GM19455 (cell line): ENCODE data around the gene PTH1R.

Experiments used
- ATAC-seq: cut with Tn5 transposase; IDR thresholded peaks from one replicate; pipeline ENCODE4 v1.9.1; 2021; ENCODE audit not compliant: unreplicated experiment

PTH1R gene

DNA sequence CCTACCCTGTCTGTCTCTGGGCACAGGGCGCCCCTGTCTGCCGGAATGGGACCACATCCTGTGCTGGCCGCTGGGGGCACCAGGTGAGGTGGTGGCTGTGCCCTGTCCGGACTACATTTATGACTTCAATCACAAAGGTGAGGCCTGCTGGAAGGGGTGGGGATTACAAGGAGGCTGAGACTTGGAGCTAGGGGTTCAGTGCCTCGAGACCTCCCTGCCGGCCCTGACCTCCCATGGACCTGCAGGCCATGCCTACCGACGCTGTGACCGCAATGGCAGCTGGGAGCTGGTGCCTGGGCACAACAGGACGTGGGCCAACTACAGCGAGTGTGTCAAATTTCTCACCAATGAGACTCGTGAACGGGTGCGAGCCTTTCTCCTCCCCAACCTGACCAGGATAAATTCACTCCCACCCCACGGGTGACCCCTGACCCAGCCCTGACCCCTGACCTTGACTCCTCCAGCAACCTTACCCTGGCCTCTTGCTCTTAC, 20.4 kb downstream of the PTH1R start:
- ATAC-seq: no peak

DNA sequence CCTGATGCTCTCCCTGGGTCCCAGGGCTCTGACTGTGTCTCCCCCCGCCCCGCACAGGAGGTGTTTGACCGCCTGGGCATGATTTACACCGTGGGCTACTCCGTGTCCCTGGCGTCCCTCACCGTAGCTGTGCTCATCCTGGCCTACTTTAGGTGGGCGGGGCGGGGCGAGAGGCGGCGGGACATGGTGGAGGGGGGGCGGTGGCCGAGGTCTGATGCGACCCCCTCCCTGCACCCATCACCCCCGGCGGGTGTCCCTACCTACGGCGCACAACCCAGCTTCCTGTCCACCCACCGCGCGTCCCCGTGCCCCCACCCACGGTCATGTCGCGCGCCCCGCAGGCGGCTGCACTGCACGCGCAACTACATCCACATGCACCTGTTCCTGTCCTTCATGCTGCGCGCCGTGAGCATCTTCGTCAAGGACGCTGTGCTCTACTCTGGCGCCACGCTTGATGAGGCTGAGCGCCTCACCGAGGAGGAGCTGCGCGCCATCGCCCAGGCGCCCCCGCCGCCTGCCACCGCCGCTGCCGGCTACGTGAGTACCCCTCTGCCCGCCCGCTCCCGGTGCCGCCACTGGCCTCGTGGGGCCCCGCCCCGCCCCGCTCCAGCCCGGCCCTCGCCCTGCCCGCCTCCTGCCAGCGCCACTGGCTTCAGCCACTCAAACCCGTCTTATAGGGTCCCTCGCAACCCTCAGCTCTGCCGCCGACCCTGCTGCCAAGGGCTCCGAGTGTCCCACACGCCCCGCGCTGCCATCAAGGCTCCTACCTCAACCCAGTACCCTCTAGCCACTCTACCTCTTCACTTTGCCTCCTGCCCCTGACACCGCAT, 21.0 kb downstream of the PTH1R start:
- no peak for ATAC-seq

DNA sequence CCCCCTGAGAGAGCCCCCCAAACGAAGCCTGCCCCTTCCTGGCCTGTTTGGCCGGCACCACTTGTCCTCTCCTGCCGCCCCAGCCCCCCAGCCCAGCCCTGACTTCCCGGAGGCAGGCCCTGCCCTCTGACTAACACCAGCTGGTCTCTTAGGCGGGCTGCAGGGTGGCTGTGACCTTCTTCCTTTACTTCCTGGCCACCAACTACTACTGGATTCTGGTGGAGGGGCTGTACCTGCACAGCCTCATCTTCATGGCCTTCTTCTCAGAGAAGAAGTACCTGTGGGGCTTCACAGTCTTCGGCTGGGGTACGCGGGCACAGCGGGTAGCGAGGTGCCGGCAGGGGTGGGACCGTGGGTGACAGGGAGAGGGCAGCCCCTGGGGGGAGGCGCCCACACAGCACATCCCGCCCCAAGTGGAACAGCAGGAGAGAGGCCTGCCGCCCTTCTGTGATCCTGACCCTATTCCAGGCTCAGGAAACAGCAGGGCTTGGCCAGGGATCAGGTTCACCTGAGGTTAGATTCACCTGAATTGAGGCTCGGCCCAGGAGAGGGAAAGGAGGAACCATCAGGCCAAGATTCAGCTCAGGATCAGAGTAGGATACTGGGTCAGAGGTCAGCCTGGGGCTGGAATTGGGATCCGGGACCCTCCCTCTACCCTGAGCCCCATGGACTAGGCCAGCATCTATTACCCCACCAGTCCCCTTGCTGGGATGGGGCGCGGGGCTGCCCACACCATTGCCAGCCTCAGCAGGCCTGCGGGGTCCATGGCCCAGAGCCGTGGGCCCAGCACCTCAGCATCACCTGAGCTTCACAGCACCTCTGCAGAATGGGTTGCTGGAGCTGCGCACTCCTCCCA, 21.9 kb downstream of the PTH1R start:
- ATAC-seq: no peak

DNA sequence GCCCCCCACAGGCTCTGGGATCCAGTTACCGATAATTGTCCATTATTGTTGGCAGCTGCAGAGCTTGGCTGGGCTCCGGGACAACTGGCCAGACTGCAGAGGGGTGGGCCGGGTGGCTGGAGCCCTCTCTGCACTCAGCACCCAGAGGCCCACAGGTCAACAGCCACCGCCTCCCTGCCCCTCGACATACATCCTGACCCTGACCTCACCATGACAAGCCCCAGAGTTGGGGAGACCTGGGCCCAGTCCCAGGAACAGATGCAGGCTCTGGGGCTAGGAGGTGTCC, 22.4 kb downstream of the PTH1R start:
- no peak for ATAC-seq

DNA sequence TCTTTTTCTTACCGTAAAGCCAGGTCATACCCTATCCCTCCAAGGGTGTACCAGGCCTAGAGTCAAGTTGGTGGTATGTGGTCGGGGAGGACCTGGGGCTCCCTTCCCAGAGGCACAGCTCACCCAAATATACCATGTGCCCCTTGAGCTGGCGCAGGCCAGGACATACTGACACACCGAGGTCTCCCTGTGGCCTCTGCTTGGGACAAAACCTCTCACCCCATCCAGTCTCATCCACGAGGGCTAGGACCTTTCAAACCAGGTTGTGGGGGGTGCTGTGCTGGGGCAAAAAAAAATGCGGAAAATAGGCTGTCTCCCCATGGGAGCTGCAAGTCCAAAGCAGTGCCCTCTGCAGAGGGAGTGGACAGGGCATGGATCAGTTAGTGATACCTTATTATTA, 22.8 kb downstream of the PTH1R start:
- no peak for ATAC-seq

DNA sequence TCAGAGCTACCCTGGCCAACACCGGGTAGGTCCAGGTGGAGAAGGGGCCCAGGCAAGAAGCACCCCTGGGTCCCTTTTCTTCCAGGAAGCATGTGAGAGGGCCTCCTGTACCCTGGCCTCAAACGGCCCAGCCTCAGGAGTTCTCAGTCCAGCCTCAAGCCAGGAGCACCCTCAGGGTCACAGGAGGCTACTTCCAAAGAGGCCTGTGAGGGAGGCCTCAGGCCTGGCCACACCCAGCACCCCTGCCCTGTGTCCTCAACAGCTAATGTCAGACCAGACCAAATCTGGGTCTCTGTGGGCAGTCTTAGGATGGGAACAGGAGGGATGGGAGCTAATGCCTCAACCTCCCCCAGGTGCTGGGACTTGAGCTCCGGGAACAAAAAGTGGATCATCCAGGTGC, 23.5 kb downstream of the PTH1R start:
- ATAC-seq: no peak

DNA sequence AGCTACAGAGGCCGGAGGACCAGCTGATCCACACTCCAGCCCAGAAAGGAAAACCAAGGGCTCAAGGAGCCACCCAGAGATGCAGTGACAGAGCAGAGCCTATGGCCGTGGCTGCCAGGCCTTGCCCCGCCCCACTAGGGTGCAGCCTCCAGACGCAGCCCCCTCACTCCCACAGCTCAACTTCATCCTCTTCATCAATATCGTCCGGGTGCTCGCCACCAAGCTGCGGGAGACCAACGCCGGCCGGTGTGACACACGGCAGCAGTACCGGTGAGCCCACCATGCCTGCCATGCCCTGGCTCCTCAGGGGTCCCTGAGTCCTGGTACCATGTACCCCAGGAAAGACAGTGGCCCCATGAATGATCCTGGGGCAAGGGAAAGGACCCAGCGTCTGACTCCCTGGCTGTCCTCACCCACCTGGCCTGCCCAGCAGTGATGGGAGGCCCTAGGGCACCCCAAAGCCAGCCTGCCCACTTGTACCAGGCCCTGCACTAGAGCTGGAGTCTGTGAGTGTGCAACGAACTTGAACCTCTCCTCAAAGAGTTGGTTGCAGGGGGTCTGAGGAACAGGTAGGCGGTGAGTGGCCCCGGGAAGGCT, 24.2 kb downstream of the PTH1R start:
- no peak for ATAC-seq

DNA sequence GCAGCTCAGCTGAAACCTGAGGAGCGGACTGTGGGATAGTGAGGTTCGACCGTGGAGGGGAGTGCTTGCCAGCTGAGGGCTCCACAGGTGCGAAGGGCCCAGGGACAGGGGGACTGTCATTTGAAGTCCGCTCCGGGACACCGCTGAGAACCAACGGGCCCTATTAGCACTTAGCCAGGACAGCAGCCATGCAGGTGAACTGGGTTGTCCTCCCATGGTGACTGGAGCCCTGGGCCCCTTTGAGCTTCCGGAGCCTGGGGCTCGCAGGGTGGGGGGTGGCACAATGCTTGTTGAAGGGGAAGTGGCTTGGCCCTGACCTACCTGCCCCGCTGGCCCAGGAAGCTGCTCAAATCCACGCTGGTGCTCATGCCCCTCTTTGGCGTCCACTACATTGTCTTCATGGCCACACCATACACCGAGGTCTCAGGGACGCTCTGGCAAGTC, 24.7 kb downstream of the PTH1R start:
- ATAC-seq: no peak

DNA sequence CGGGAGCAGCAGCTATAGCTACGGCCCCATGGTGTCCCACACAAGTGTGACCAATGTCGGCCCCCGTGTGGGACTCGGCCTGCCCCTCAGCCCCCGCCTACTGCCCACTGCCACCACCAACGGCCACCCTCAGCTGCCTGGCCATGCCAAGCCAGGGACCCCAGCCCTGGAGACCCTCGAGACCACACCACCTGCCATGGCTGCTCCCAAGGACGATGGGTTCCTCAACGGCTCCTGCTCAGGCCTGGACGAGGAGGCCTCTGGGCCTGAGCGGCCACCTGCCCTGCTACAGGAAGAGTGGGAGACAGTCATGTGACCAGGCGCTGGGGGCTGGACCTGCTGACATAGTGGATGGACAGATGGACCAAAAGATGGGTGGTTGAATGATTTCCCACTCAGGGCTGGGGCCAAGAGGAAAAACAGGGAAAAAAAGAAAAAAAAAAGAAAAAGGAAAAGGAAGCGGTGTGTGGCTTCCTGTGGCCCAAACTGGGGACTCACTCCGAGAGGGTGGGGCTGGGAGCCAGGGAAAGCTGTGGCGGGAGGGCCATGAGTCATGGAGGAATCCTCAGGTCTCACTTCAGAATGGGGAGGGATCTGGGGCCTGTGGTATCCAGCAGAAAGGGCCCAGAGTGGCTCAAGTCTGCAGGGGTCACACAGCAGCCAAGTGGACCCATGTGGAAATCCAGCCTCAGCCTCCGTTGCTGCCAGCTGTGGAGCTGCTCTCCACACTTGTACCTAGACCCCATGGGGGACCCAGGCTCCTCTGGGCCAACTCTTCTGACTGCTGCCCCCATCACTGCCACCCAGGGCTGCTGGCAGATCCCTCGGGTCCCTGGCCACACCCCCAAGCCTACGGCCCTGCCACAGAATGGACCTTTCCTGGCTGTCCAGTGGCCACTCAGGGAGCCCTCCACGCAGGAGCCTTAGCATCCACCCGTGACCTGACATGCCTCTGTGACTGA, 26.1 kb downstream of the PTH1R start:
- no peak for ATAC-seq

DNA sequence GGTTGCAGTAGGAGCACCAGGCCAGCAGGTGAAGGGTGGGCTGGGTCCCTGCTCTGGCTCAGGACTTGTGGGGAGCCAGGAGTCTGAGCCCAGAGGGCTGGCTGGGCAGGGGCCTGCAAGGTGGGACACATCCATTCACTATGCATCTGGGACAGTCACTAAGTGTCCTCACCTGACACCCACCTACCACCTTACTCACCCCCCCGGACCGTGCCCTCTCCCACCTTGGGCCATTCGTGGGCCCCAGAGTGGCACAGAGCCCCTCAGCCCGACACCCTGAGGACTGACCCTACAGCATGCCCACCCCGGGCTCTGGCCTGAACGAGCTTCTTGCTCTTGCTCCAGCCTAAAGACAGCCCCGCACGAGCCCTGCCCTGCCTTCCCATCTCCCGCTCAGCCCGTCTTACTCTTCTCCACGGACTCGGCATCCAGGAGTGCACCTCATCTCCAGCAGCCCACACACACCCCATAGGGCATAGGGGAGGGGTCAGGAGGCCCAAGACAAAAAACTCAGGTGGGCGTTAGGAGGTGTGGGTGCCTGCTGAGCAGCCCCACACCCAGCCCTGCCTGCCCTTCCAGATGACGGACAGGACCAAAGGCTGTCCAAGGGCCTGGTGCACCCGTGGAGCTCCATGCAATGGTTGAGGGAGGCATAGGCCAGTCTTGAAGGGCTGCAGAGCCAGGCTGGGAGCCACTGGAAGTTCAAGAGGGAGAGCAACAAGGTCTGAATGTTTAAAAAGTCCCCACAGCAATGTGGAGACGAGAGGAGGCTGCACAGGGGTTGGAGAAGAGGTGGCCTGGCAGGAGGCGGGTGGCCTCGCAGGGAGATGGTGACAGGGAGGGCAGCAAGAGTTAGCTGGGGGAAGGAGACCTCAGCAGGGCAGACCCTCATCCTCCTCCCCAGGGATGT, 27.0 kb downstream of the PTH1R start:
- no peak for ATAC-seq

DNA sequence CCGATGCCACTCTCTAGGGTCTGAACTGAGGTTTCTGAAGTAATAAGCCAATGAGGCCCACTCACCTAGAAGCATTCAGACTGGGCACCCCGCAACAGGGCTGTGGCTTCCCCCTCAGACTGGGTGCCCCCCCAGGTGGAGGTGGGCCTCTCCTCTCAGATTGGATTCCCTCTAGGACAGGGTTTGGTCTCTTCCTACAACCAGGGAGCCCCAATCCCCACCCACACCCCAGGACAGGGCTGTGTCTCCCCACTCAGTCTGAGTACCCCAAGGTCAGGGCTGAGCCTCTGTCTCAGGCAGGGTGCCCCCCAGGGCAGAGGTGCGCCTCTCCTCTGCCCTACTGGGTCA, 27.7 kb downstream of the PTH1R start:
- no peak for ATAC-seq

DNA sequence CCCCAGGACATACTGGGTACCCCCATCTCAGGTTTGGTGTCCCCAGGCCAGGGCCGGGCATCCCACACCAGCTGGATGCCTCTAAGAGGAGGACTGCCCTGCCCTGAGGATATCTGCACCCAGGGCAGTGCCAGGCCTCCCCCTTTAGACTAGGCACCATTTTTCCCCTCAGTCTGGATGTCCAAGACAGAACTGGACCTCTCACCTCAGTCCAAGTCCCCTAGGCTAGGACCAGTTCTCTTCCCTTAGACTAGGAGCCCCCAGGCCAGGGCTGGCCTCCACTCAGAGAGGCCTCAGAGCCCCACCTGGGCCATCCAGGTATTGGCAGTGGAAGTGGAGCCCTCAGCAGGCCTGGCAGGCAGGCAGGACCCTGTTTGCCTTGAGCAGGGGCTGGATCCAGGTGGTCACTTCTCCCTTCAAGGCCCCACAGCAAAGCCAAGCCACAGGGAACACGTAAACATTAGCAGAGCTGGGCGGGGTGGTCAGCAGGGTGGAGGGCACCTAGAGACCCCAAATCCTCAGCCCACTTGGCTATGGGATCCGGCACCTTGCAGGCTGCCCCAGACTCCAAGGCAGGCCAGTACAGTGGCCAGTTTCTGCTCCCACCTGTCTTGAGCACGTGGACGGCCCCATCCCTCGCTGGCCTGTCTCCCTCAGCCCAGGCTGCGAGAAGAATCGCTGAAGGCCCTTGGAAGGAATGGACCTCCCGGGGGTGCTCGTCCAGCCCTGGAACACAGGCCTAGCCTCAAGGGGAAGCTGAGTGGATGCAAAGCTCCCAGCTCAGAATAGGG, 28.3 kb downstream of the PTH1R start:
- ATAC-seq: no peak

DNA sequence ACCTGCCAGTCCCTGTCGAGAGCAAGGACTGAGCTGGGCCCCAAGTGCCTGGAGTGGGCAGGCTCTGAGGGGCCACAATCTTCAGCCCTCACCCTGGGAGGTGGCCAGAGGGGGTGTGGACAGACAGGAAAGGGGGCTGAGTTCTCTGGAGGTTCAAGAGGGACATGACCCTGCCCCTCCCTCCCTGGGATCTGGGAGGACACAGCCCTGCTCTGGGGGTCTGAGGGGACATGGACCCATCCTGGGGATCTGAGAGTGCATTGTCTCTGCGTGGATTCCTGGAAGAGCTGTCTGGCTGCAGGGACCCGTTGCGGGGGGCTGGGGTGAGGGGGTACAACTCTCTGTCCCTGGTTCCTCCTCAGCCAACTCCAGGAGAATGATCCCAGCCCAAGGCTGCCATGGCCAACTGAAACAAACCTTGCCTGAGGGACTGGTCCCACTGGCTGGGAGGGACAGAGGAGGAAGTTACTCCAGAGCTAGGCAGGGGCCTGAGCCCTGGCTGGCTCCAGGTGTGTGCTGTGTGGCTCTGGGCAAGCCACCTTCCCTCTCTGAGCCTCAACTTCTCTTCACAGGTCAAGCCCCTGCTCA, 29.0 kb downstream of the PTH1R start:
- ATAC-seq: no peak

DNA sequence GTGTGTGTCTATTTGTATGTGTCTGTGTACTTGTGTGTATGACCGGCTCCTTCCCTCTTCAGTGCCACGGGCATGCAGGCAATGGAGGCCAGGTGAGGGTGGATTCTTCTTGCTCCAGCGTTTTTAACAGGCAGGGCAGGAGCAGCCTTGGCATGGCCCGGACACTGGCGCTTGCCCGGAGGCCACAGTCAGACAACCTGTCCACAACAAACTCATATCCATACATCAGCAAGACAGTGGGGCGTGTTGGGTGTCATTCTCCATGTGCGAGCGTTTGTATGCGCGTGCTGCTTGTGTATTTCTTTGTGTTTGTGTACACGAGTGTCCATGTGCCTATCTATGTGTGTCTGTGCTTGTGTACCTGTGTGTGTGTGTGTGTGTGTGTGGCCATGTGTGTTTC, 29.8 kb downstream of the PTH1R start:
- no peak for ATAC-seq

DNA sequence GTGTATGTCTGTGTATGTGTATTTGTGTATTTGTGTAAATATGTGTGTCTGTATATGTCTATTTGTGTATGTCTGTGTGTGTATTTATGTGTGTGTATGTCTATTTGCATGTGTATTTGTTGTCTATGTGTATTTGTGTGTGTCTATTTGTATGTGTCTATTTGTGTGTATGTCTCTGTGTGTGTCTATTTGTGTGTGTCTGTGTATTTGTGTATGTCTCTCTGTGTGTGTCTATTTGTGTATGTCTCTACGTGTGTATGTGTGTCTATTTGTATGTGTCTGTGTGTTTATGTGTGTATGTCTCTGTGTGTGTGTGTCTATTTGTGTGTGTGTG, 30.4 kb downstream of the PTH1R start:
- no peak for ATAC-seq

DNA sequence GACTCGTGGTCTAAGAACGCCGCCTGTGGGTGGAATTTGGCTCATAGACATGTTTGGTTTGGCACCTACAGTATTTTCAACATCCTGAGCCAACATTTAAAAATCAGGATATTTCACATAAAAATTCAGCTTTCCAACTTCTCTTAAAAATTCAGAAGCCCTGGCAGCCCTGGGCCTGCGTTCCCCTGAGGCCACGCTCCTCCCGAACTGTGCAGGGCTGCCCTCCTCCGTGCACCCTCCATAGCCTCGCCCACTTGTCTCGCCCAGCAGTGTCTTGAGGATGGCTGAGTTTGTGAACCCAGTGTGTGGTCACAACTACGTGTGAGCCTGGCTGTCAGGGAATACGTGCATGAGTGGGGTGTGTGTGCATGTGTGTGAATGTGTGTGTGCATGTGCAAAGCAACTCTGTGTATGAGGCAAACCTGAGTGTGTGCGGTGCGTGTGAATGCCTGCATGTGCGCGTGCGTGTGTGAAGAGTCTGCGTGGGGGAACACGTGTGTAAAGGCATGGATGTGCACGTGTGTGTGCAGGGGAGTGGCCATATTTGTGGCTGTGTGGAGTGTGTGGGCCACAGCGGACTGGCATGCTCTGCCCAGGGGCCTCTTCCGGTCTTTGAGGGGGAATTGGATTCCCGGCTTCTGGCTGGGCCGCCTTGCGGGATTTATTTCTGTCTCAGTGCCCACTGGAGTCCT, 30.9 kb downstream of the PTH1R start:
- no peak for ATAC-seq

DNA sequence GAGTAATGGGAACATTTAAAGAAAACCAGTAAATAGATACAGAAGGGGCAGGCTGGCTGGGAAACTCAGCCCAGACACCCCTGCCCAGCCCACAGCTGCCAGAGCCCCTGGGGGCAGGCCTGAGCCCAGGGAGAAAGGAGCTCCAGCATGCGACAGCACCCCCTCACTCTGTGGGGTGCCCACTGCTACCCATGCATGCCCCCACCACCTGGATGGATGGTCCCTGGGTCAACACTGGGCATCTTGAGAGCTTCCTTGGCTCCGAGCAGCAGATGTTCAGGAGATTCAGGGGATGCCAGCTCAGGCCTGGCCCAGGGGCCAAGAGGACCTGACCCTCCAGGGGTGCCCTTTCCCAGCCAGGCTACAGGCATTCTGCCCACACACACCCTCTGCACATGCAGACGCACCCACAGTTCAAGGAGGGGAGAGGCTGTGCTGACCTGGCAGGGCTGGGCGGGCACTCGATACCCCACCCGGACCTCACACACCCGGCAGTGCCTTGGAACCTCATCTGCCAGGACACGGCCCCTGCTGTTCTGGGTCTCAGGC, 31.5 kb downstream of the PTH1R start:
- ATAC-seq: no peak
